Lower leg skin (tissue), 3 donors: Measurements from ENCODE around the gene MEF2D.

Experiments
- POLR2A ChIP-seq, 2 donors: fragments of 450-650 bp; IDR thresholded peaks; one replicate each; pipeline ENCODE4 v1.6.1; 2016 to 2017; ENCODE audit warnings: antibody characterized with exemption in 2 of 2, mild to moderate bottlenecking in 1 of 2, moderate library complexity in 1 of 2
- TF ChIP-seq, protein P1 (sequence below), 3 donors: fragments of 450-650 bp; IDR thresholded peaks; one replicate each; pipeline ENCODE4 v1.5.1; 2016; ENCODE audit warnings: antibody characterized with exemption in 3 of 3, mild to moderate bottlenecking in 3 of 3, moderate library complexity in 2 of 3

DNA sequence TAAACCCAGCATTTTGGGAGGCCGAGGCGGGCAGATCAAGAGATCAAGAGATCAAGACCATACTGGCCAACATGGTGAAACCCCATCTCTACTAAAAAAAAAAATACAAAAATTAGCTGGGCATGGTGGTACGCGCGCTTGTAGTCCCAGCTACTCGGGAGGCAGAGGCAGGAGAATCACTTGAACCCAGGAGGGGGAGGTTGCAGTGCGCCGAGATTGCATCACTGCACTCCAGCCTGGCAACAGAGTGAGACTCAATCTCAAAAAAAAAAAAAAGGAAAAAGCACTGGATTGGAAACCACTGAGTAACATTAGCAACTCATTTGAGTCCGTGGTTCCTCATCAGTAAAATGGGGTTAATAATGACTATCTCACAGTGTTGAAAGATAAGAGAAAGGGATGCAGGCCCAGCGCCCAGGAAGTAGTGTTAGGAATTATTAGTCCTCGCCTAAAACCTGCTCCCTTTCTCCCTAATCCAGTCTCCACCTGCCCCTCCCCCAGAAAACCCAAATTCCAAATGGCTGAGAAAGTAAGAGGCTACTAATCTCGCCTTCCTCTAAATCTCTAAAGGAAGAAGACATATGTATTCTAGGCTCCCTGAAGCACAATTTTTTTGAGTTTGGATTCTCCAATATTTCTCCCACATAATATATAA lies 82.0 kb downstream of the MEF2D start:
- TF ChIP-seq, protein P1, sequence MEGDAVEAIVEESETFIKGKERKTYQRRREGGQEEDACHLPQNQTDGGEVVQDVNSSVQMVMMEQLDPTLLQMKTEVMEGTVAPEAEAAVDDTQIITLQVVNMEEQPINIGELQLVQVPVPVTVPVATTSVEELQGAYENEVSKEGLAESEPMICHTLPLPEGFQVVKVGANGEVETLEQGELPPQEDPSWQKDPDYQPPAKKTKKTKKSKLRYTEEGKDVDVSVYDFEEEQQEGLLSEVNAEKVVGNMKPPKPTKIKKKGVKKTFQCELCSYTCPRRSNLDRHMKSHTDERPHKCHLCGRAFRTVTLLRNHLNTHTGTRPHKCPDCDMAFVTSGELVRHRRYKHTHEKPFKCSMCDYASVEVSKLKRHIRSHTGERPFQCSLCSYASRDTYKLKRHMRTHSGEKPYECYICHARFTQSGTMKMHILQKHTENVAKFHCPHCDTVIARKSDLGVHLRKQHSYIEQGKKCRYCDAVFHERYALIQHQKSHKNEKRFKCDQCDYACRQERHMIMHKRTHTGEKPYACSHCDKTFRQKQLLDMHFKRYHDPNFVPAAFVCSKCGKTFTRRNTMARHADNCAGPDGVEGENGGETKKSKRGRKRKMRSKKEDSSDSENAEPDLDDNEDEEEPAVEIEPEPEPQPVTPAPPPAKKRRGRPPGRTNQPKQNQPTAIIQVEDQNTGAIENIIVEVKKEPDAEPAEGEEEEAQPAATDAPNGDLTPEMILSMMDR (IDR thresholded peaks at IDR 0.05) = no peak
- TF ChIP-seq POLR2A (IDR thresholded peaks at IDR 0.05) = no peak
